Gastroesophageal sphincter (tissue), 3 donors: ENCODE results near the gene MACROD2.

Experiments
- EP300 ChIP-seq: sonication (generic); formaldehyde crosslinking; IDR thresholded peaks from one replicate; pipeline ENCODE4 v1.6.1; 2017; ENCODE audit warnings: antibody characterized with exemption, mild to moderate bottlenecking
- POLR2A ChIP-seq, 2 donors: fragments of 450-650 bp; IDR thresholded peaks; one replicate each; pipeline ENCODE4 v1.6.1; 2017; ENCODE audit warnings: antibody characterized with exemption in 2 of 2, mild to moderate bottlenecking in 2 of 2, moderate library complexity in 1 of 2
- TF ChIP-seq, protein P1 (sequence below), 4 experiments: fragments of 200-600 bp in 2 of 4; fragments of 450-650 bp in 2 of 4; sonication (generic) in 1 of 4; IDR thresholded peaks; one replicate each; pipeline ENCODE4 v1.5.1; 2017 to 2019; ENCODE audit warnings: antibody characterized with exemption in 4 of 4, mild to moderate bottlenecking in 2 of 4, moderate library complexity in 2 of 4

GRCh38 chr20:16057651-16058050, 2062.3 kb downstream of the MACROD2 start:
- TF ChIP-seq POLR2A (IDR thresholded peaks at IDR 0.05): no peak
- TF ChIP-seq, protein P1, sequence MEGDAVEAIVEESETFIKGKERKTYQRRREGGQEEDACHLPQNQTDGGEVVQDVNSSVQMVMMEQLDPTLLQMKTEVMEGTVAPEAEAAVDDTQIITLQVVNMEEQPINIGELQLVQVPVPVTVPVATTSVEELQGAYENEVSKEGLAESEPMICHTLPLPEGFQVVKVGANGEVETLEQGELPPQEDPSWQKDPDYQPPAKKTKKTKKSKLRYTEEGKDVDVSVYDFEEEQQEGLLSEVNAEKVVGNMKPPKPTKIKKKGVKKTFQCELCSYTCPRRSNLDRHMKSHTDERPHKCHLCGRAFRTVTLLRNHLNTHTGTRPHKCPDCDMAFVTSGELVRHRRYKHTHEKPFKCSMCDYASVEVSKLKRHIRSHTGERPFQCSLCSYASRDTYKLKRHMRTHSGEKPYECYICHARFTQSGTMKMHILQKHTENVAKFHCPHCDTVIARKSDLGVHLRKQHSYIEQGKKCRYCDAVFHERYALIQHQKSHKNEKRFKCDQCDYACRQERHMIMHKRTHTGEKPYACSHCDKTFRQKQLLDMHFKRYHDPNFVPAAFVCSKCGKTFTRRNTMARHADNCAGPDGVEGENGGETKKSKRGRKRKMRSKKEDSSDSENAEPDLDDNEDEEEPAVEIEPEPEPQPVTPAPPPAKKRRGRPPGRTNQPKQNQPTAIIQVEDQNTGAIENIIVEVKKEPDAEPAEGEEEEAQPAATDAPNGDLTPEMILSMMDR (IDR thresholded peaks at IDR 0.05): no peak
- no peak for TF ChIP-seq EP300
